Upper lobe of left lung (tissue), 4 donors: ENCODE results near the gene LPAR2.

Experiments used
- CTCF ChIP-seq, 6 experiments: fragments of 450-650 bp in 4 of 6; fragments of 200-600 bp in 2 of 6; sonication (generic) in 2 of 6; IDR thresholded peaks; one replicate each; pipeline ENCODE4 v1.5.1; 2016 to 2019; ENCODE audit warnings: antibody characterized with exemption in 6 of 6
- EP300 ChIP-seq, 4 donors: sonication (generic); formaldehyde crosslinking; IDR thresholded peaks; one replicate each; pipeline ENCODE4 v1.5.1; 2017; ENCODE audit warnings: antibody characterized with exemption in 4 of 4, control low read depth in 2 of 4
- POLR2A ChIP-seq, 4 donors: fragments of 450-650 bp; IDR thresholded peaks; one replicate each; pipeline ENCODE4 v1.5.1; 2016 to 2017; ENCODE audit warnings: antibody characterized with exemption in 4 of 4, mild to moderate bottlenecking in 2 of 4
- POLR2AphosphoS5 ChIP-seq, 2 donors: sonication (generic); formaldehyde crosslinking; IDR thresholded peaks; one replicate each; pipeline ENCODE4 v1.5.1; 2017; ENCODE audit warnings: antibody characterized with exemption in 2 of 2

- TF ChIP-seq CTCF (IDR thresholded peaks at IDR 0.05) (no peak), POLR2A (IDR thresholded peaks at IDR 0.05) (no peak), EP300 (IDR thresholded peaks at IDR 0.05) (no peak), POLR2AphosphoS5 (IDR thresholded peaks at IDR 0.05) (no peak)
Measured at GRCh38 chr19:19631346-19631745, 3.3 kb upstream of the LPAR2 start.
